ENCODE data around the gene MELTF. TPM values are rescaled to one million over a fixed set of nuclear protein-coding genes. Genes with fewer than 3 reads are reported as not detected.

MELTF gene
- total RNA-seq = 4.7 and 7.5 TPM in 2 replicates

DNA sequence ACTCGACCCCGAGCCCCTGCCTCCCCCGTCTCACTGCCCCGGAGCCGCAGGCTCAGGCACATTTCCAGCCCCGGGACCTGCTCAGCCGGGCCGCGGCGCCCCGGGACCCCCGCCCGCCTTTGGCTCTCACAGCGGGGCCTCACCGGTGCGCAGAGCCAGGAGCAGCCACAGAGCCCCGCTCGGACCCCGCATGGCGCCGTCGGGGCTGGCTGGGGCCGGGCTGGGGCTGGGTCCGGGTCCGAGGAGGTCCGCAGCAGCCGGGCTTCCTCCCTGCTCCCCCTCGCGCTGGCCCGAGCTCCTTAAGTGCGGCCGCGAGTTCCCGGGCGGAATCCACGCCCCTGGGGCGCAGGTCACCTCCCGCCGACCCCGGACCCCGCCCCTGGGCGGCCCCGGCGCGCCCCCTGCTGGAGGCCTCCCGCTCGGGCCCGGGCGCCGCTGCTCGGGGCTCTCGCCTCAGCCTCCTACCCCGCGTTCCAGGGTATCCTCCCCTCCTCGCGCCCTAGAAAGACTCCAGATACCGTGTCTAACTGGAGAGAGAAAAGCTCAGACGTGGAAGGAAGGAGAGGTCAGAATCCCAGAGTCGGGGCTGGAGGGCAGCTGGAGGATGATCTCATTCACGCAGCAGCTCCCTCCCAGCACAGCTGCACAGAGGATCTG lies at the start of gene MELTF:
TSS of gene MELTF (minus strand) at position 307 of the 657 bp plus-strand sequence. CDS start at position 192, 115 bp downstream.

GRCh38 chr3:196968233-196969133 lies 61.1 kb downstream of the MELTF start, which contains the start of gene PIGZ:
Gene PIGZ (minus strand): TSS chr3:196968833. CDS start chr3:196952031, 16,802 bp downstream.

Other genes with a start within 250 kb of the MELTF start
- gene SENP5, start 161.9 kb downstream of the MELTF start, total RNA-seq = 20.8 and 66.4 TPM in 2 replicates
- 49.4 and 54.5 TPM in 2 replicates for gene NCBP2, start 87.3 kb downstream of the MELTF start, total RNA-seq
- gene PIGZ, start 61.0 kb downstream of the MELTF start, total RNA-seq = 0.78 and 4.7 TPM in 2 replicates

Measured in epithelial cell of alveolus of lung (primary cell).